ENCODE measurements around the gene SNTG2. TPM values are rescaled to one million over a fixed set of nuclear protein-coding genes. Genes with fewer than 3 reads are reported as not detected.

The SNTG2 gene
- total RNA-seq, 1 donor from 2014 or later = 7.7 TPM

DNA sequence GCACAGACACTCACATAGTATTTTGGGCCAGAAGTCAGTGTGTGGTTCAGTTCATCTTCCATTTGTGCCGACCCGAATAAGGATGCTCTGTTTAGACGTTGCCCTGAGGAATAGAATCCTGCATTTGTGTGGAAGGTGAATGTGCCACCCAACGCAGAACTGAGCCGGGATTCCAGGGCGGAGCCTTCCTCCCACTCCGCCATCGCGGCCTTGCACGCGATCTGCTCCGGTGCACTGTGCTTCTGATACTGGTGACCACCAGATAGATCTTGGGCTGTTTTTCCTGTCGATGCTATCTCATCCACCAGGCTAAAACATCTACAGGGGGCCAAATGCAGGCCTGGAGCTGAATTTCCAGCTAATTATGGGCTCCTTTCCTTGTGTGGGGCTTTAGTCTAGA is 29.6 kb upstream of the SNTG2 start:
- DNase-seq = no peak

DNA sequence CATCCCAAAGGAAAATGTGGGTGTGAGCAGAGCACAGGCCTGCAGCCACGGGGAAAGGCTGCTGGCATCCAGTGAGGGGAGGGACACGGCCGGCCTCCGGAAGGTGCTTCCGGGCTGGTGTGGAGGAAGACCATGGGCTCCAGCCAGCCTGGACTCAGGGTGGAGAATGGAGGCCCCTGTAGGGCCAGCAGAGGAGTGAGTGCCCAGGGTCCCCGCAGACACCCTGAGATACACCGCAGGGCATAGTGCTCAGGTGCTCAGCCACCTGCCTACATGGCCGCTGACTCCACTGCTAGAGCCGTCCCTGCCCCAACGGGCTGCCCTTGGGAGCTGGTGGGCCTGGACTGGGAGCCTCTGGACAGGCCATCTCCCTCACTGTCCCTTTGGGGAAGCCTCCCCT is 28.5 kb upstream of the SNTG2 start:
- H3K4me1 Mint-ChIP-seq (ENCODE audit: low read depth, unreplicated experiment) = no peaks in the 10 kb centered on the region
- DNase-seq = no peak
- H3K27me3 Mint-ChIP-seq (ENCODE audit: unreplicated experiment) = peaks cover 7% of the 10 kb centered on the region
- no peak overlapping the region for H3K4me3 Mint-ChIP-seq (ENCODE audit: unreplicated experiment)
- peaks cover 2% of the 10 kb centered on the region for H3K9me3 Mint-ChIP-seq (ENCODE audit: unreplicated experiment)
- TF ChIP-seq, protein P1, sequence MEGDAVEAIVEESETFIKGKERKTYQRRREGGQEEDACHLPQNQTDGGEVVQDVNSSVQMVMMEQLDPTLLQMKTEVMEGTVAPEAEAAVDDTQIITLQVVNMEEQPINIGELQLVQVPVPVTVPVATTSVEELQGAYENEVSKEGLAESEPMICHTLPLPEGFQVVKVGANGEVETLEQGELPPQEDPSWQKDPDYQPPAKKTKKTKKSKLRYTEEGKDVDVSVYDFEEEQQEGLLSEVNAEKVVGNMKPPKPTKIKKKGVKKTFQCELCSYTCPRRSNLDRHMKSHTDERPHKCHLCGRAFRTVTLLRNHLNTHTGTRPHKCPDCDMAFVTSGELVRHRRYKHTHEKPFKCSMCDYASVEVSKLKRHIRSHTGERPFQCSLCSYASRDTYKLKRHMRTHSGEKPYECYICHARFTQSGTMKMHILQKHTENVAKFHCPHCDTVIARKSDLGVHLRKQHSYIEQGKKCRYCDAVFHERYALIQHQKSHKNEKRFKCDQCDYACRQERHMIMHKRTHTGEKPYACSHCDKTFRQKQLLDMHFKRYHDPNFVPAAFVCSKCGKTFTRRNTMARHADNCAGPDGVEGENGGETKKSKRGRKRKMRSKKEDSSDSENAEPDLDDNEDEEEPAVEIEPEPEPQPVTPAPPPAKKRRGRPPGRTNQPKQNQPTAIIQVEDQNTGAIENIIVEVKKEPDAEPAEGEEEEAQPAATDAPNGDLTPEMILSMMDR (IDR thresholded peaks at IDR 0.05; ENCODE audit: partially characterized antibody, unreplicated experiment) = no peak
- no peak overlapping the region for H3K27ac Mint-ChIP-seq (ENCODE audit: unreplicated experiment)
- peaks cover 10% of the 10 kb centered on the region for H3K36me3 Mint-ChIP-seq (ENCODE audit: unreplicated experiment)

More for the DNA sequence above, 29.6 kb upstream of the SNTG2 start:
- Mint-ChIP-seq H3K9me3 (ENCODE audit: unreplicated experiment) (no peaks in the 10 kb centered on the region), H3K36me3 (ENCODE audit: unreplicated experiment) (peaks cover 1% of the 10 kb centered on the region), H3K27ac (ENCODE audit: unreplicated experiment) (no peak overlapping the region), H3K4me3 (ENCODE audit: unreplicated experiment) (no peak overlapping the region), H3K27me3 (ENCODE audit: unreplicated experiment) (peaks cover 7% of the 10 kb centered on the region), H3K4me1 (ENCODE audit: low read depth, unreplicated experiment) (no peaks in the 10 kb centered on the region)
- TF ChIP-seq, protein P1 (IDR thresholded peaks at IDR 0.05; ENCODE audit: partially characterized antibody, unreplicated experiment) = no peak

DNA sequence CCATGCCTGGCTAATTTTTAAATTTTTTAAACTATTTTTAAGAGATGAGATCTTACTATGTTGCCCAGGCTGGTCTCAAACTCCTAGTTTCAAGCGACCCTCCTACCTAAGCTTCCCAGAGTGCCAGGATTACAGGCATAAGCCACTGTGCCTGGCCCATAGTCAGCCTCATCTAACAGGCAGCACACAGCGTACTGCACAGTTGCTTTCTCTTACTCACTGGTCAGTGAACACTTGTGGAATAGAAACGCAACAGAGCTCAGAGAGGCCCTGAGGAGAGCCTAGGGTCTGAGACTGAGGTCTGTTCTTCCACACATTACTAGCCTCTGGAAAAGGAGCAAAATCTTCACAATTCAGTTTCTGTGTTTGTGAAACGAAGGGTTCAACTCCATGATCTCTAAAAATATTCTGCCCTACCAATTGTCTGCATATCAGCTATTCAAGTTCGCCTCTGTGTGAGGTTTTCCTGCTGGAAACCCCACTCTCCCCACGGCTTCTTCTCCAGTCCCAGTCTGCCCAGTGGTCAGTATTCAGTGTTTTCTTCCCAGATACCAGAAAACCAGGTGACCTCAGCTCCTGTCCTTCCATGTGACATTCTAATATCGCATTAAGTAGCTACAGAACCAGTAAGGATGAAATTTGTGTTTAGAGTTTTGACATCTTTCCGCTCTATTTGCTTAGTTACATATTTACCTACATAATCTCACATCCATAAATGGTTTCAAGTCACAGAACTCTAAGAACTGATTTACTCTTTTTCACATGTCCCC is 26.6 kb upstream of the SNTG2 start:
- DNase-seq = no peak
- peaks cover 10% of the 10 kb centered on the region for H3K27me3 Mint-ChIP-seq (ENCODE audit: unreplicated experiment)
- peaks cover 5% of the 10 kb centered on the region for H3K9me3 Mint-ChIP-seq (ENCODE audit: unreplicated experiment)
- no peaks in the 10 kb centered on the region for H3K4me1 Mint-ChIP-seq (ENCODE audit: low read depth, unreplicated experiment)
- peaks cover 17% of the 10 kb centered on the region for H3K36me3 Mint-ChIP-seq (ENCODE audit: unreplicated experiment)
- no peak overlapping the region for H3K27ac Mint-ChIP-seq (ENCODE audit: unreplicated experiment)
- TF ChIP-seq, protein P1 (IDR thresholded peaks at IDR 0.05; ENCODE audit: partially characterized antibody, unreplicated experiment) = no peak
- no peak overlapping the region for H3K4me3 Mint-ChIP-seq (ENCODE audit: unreplicated experiment)

DNA sequence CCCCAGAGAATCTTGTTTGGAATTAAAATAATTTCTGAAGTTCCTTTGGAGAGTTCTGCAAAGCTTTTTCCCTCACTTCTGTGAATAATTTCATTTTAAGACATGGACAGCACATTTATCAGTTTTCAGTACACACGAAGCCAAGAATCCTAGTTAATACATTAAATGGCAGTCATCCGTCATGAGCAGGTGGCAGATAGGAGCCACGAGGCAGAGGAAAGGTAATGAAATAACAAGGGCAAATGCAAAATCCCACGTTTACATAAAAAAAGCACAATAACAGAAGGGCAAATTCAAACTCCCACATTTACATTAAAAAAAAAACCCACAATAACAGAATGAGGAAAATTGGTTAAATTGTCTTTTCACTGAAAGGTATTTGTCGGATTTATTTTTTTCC is 25.9 kb upstream of the SNTG2 start:
- H3K27me3 Mint-ChIP-seq (ENCODE audit: unreplicated experiment) = peaks cover 10% of the 10 kb centered on the region
- no peak for DNase-seq
- no peak overlapping the region for H3K4me3 Mint-ChIP-seq (ENCODE audit: unreplicated experiment)
- H3K27ac Mint-ChIP-seq (ENCODE audit: unreplicated experiment) = no peak overlapping the region
- peaks cover 5% of the 10 kb centered on the region for H3K9me3 Mint-ChIP-seq (ENCODE audit: unreplicated experiment)
- TF ChIP-seq, protein P1 (IDR thresholded peaks at IDR 0.05; ENCODE audit: partially characterized antibody, unreplicated experiment) = no peak
- H3K4me1 Mint-ChIP-seq (ENCODE audit: low read depth, unreplicated experiment) = no peaks in the 10 kb centered on the region
- peaks cover 17% of the 10 kb centered on the region for H3K36me3 Mint-ChIP-seq (ENCODE audit: unreplicated experiment)

DNA sequence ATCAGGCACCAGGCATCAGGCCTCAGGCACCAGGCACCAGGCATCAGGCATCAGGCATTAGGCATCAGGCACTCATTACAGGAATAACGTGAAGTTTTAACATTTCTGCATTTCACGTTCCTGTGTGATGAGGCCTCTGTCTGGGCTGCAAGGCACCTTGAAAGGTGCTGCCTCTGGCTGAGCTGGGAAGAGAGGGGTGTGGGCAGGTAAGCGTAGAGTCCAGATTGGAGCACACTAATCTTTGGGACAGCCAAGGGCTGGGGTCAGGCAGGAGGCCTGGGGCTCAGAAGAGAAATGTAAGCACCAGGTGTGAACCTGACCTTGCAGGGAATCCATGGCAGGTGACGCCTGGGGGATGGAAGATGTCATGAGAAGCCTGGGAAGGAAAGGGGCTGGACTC is 25.3 kb upstream of the SNTG2 start:
- peaks cover 10% of the 10 kb centered on the region for H3K27me3 Mint-ChIP-seq (ENCODE audit: unreplicated experiment)
- DNase-seq = no peak
- no peak overlapping the region for H3K27ac Mint-ChIP-seq (ENCODE audit: unreplicated experiment)
- H3K4me3 Mint-ChIP-seq (ENCODE audit: unreplicated experiment) = no peak overlapping the region
- peaks cover 5% of the 10 kb centered on the region for H3K9me3 Mint-ChIP-seq (ENCODE audit: unreplicated experiment)
- H3K36me3 Mint-ChIP-seq (ENCODE audit: unreplicated experiment) = peaks cover 17% of the 10 kb centered on the region
- TF ChIP-seq, protein P1 (IDR thresholded peaks at IDR 0.05; ENCODE audit: partially characterized antibody, unreplicated experiment) = no peak
- no peaks in the 10 kb centered on the region for H3K4me1 Mint-ChIP-seq (ENCODE audit: low read depth, unreplicated experiment)

Measured in glutamatergic neuron (in vitro differentiated cells).